Thoracic aorta (tissue), 2 donors: Measurements from ENCODE around the gene MRPL42. TPM values are rescaled to one million over a fixed set of nuclear protein-coding genes. Genes with fewer than 3 reads are reported as not detected.

Source experiments
- ATAC-seq: fragments of 150-250 bp; one replicate; pipeline ENCODE4 v1.8.0; 2017; ENCODE audit warnings: low read depth; ENCODE audit not compliant: insufficient number of reproducible peaks, low FRiP score
- DNase-seq: peaks from one replicate; pipeline ENCODE4 v3.0.0-alpha.2; 2020; ENCODE audit warnings: low spot score
- H3K27ac ChIP-seq, 2 donors: fragments of 200-600 bp; sonication (generic); 1 replicate in 1 of 2; 2 replicates in 1 of 2; pipeline ENCODE4 v1.5.1; 2016; ENCODE audit warnings: mild to moderate bottlenecking in 2 of 2, moderate library complexity in 2 of 2
- H3K27me3 ChIP-seq: fragments of 200-600 bp; sonication (generic); replicated peaks from 2 replicates; pipeline ENCODE4 v1.6.0; 2016; ENCODE audit warnings: mild to moderate bottlenecking; ENCODE audit not compliant: insufficient read depth
- H3K36me3 ChIP-seq: fragments of 200-600 bp; sonication (generic); one replicate; pipeline ENCODE4 v1.5.1; 2016
- H3K4me1 ChIP-seq, 2 donors: fragments of 200-600 bp; sonication (generic); 1 replicate in 1 of 2; 2 replicates in 1 of 2; pipeline versions ENCODE4 v1.5.1 to v1.6.0; 2016; ENCODE audit warnings: low read depth in 2 of 2, mild to moderate bottlenecking in 1 of 2; ENCODE audit not compliant: control insufficient read depth in 1 of 2
- H3K4me3 ChIP-seq: fragments of 200-600 bp; sonication (generic); 2 replicates; pipeline ENCODE4 v1.5.1; 2016; ENCODE audit warnings: mild to moderate bottlenecking
- H3K9me3 ChIP-seq: fragments of 200-600 bp; sonication (generic); 2 replicates; pipeline ENCODE4 v1.5.1; 2016
- CTCF ChIP-seq: fragments of 200-600 bp; sonication (generic); IDR thresholded peaks from one replicate; pipeline ENCODE4 v1.5.1; 2019; ENCODE audit warnings: antibody characterized with exemption
- total RNA-seq, 2 donors: library from RNA; depleted of rRNA; stranded (reverse); fragments of >200 nt; gene quantifications; one replicate each; pipeline versions ENCODE4 v1.1.0 to v1.2.3, GENCODE V29; 2016

The MRPL42 gene
- total RNA-seq, 2 donors from 2014 or later: 25.0 to 71.2 TPM

- DNase-seq (no peak), ATAC-seq (no peak)
- no peak overlapping the region for H3K27ac ChIP-seq
- TF ChIP-seq CTCF: no peak
- no peaks in the 10 kb centered on the region for H3K27me3 ChIP-seq
- no peak overlapping the region for H3K4me3 ChIP-seq
- no peaks in the 10 kb centered on the region for H3K4me1 ChIP-seq
- no peaks in the 10 kb centered on the region for H3K36me3 ChIP-seq
- H3K9me3 ChIP-seq: no peaks in the 10 kb centered on the region
Observed at GRCh38 chr12:93514853-93515252, 47.5 kb downstream of the MRPL42 start.

- Histone ChIP-seq H3K4me1 (no peaks in the 10 kb centered on the region), H3K27me3 (no peaks in the 10 kb centered on the region), H3K36me3 (no peaks in the 10 kb centered on the region), H3K4me3 (no peak overlapping the region), H3K9me3 (no peaks in the 10 kb centered on the region), H3K27ac (no peak overlapping the region)
- DNase-seq: no peak
- no peak for ATAC-seq
- TF ChIP-seq CTCF: no peak
Observed at GRCh38 chr12:93518725-93519124, 51.4 kb downstream of the MRPL42 start.

- no peak for TF ChIP-seq CTCF
- H3K9me3 ChIP-seq: no peaks in the 10 kb centered on the region
- H3K27me3 ChIP-seq: no peaks in the 10 kb centered on the region
- no peaks in the 10 kb centered on the region for H3K36me3 ChIP-seq
- H3K27ac ChIP-seq: no peak overlapping the region
- H3K4me3 ChIP-seq: no peak overlapping the region
- no peak for DNase-seq
- no peaks in the 10 kb centered on the region for H3K4me1 ChIP-seq
- ATAC-seq: no peak
Observed at GRCh38 chr12:93519859-93520258, 52.5 kb downstream of the MRPL42 start.

- no peak for DNase-seq
- H3K27me3 ChIP-seq: no peaks in the 10 kb centered on the region
- no peak overlapping the region for H3K4me3 ChIP-seq
- no peak overlapping the region for H3K27ac ChIP-seq
- ATAC-seq: no peak
- no peaks in the 10 kb centered on the region for H3K4me1 ChIP-seq
- no peaks in the 10 kb centered on the region for H3K36me3 ChIP-seq
- H3K9me3 ChIP-seq: no peaks in the 10 kb centered on the region
- TF ChIP-seq CTCF: no peak
Observed at GRCh38 chr12:93520454-93520853, 53.1 kb downstream of the MRPL42 start.

GRCh38 chr12:93521225-93522080 lies 54.1 kb downstream of the MRPL42 start:
- H3K27me3 ChIP-seq: no peaks in the 10 kb centered on the region
- H3K27ac ChIP-seq: no peak overlapping the region
- H3K9me3 ChIP-seq: no peaks in the 10 kb centered on the region
- no peak for TF ChIP-seq CTCF
- ATAC-seq (no peak), DNase-seq (no peak)
- no peaks in the 10 kb centered on the region for H3K36me3 ChIP-seq
- no peak overlapping the region for H3K4me3 ChIP-seq
- H3K4me1 ChIP-seq: no peaks in the 10 kb centered on the region
